B cell (primary cell): ENCODE data around the gene EYA3.

Source experiments
- EZH2 ChIP-seq: IDR thresholded peaks from 2 replicates; pipeline ENCODE4 v1.6.1; 2012; ENCODE audit warnings: borderline replicate concordance, low read depth, mild to moderate bottlenecking, moderate library complexity, low read length; ENCODE audit not compliant: insufficient read depth, poor library complexity, severe bottlenecking
- TF ChIP-seq, protein P1 (sequence below): fragments of 200-600 bp; IDR thresholded peaks from one replicate; pipeline ENCODE4 v1.8.0; 2022; ENCODE audit warnings: antibody characterized with exemption, mild to moderate bottlenecking

DNA sequence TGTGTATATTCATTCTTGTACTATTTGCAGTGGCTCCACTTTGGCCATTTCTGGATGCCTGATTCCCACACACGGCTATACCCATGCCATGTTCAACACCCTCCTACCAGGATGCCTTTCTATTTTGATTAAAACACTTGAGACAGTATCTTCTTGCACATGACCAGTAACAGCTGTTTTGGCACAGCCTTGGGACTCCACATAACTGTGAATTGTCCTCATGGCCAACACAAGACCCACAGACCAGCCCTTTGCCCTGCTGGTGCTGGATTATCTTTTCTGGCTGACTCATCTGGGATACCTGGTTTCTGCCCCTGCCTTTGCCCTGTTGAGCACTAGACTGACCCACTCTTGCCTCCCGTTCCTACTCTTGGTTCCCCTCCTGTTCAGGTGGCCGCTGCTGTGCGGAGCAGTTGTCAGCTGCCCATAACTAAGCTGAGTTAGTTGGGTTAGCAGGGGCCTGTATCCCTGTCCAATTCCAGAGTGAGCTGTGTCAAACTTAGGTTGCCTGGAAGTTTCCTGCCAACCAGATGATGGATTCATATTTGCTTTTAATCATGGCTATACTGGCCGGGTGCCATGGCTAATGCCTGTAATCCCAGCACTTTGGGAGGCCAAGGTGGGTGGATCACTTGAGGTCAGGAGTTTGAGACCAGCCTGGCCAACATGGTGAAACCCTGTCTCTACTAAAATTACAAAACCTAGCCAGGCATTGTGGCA is 10.8 kb upstream of the EYA3 start:
- TF ChIP-seq EZH2 = no peak
- TF ChIP-seq, protein P1, sequence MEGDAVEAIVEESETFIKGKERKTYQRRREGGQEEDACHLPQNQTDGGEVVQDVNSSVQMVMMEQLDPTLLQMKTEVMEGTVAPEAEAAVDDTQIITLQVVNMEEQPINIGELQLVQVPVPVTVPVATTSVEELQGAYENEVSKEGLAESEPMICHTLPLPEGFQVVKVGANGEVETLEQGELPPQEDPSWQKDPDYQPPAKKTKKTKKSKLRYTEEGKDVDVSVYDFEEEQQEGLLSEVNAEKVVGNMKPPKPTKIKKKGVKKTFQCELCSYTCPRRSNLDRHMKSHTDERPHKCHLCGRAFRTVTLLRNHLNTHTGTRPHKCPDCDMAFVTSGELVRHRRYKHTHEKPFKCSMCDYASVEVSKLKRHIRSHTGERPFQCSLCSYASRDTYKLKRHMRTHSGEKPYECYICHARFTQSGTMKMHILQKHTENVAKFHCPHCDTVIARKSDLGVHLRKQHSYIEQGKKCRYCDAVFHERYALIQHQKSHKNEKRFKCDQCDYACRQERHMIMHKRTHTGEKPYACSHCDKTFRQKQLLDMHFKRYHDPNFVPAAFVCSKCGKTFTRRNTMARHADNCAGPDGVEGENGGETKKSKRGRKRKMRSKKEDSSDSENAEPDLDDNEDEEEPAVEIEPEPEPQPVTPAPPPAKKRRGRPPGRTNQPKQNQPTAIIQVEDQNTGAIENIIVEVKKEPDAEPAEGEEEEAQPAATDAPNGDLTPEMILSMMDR = no peak
